Body of pancreas (tissue), 4 donors: ENCODE measurements around the gene DNAJC18. TPM values are rescaled to one million over a fixed set of nuclear protein-coding genes. Genes with fewer than 3 reads are reported as not detected.

Source experiments
- ATAC-seq: fragments of 150-250 bp; one replicate; pipeline ENCODE4 v1.9.1; 2016
- DNase-seq, 4 donors: peaks; one replicate each; pipeline ENCODE4 v3.0.0-alpha.2; 2019
- H3K27ac ChIP-seq, 4 donors: fragments of 200-600 bp; sonication (generic); 1 replicate in 3 of 4; 2 replicates in 1 of 4; pipeline versions ENCODE4 v1.5.1 to v1.6.1; 2016 to 2019; ENCODE audit warnings: mild to moderate bottlenecking in 1 of 4, mixed read lengths in 1 of 4, moderate library complexity in 1 of 4
- H3K27me3 ChIP-seq, 2 donors: fragments of 200-600 bp; sonication (generic); one replicate each; pipeline ENCODE4 v1.6.0; 2016; ENCODE audit warnings: mild to moderate bottlenecking in 1 of 2
- H3K36me3 ChIP-seq, 2 donors: fragments of 200-600 bp; sonication (generic); replicated peaks in 1 of 2; 2 replicates each; pipeline ENCODE4 v1.5.1; 2016; ENCODE audit warnings: low read depth in 2 of 2; ENCODE audit not compliant: insufficient read depth in 1 of 2
- H3K4me1 ChIP-seq: fragments of 200-600 bp; sonication (generic); one replicate; pipeline ENCODE4 v1.6.0; 2016
- H3K4me3 ChIP-seq, 2 donors: fragments of 200-600 bp; sonication (generic); 1 replicate in 1 of 2; 2 replicates in 1 of 2; pipeline ENCODE4 v1.5.1; 2016 to 2019
- H3K9me3 ChIP-seq, 3 donors: fragments of 200-600 bp; sonication (generic); 1 replicate in 2 of 3; 2 replicates in 1 of 3; pipeline ENCODE4 v1.5.1; 2016
- POLR2A ChIP-seq, 3 donors: fragments of 450-650 bp; IDR thresholded peaks; one replicate each; pipeline ENCODE4 v1.6.1; 2016; ENCODE audit warnings: antibody characterized with exemption in 3 of 3, mild to moderate bottlenecking in 2 of 3
- WGBS, 2 donors: methylation state at CpG; one replicate each; pipeline ENCODE4 v1.1.5; 2017; 5-methylcytosine and 5-hydroxymethylcytosine counted together
- intact Hi-C: fragments of 100-400 bp; cut with DNase I; formaldehyde crosslinking; loops from one replicate; pipeline ENCODE4 v1.15.1; 2023
- total RNA-seq, 2 donors: library from RNA; depleted of rRNA; stranded (reverse); fragments of >200 nt; gene quantifications; one replicate each; pipeline ENCODE4 v1.1.0, GENCODE V29; 2016
- TF ChIP-seq, protein P1 (sequence below), 7 experiments: fragments of 450-650 bp in 4 of 7; fragments of 200-600 bp in 3 of 7; sonication (generic) in 3 of 7; IDR thresholded peaks; one replicate each; pipeline ENCODE4 v1.5.1; 2016 to 2019; ENCODE audit warnings: antibody characterized with exemption in 7 of 7

DNAJC18 gene
- total RNA-seq, 2 donors from 2014 or later, result 1.6 to 3.0 TPM

DNA sequence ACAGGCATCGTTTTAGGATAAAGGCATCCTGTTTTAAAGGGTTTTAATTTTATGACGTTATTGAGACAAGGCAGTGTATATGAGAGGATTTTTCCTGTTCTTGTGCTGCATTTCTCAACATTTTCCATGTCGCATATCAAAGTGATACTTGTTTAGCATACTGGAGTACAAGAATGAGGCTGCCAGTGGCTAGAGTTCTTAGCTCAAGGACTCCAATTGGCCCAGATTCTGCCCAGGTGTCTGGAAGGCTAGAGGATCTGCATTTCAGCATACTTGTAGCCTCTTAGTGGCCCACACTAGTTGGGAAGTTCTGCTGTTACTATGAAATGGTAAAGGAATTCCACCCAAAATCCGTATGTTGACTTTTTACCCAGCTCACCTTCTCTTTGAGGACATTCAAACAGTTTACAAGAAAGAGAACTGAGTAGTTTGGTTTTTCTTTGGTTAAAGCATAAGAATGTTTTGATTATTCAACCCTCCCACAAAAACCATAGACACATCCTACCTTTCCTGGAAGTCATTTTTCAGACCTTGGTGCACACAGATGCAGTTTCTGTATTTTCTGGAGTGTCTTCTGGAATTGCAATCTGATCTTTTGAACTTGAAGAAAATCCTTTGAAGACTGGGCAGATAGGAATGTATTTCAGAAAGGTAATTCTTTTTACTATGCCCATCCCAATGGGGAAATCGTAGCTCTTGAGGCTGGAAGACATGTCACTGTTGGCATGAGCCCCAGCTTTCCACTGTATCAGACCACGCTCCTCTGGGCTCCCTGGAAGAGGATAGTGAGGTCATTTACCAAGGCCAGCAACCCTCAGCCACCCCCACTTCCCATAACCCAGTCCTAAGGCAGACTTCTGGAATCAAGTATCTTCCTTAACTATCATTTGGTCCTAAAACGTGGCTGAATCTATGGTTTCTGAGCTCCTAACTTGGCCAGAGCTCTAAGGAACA, 67.6 kb downstream of the DNAJC18 start:
- Histone ChIP-seq H3K27me3 (no peaks in the 10 kb centered on the region), H3K27ac (no peak overlapping the region), H3K36me3 (peaks cover 4 to 8% of the 10 kb centered on the region in 2 donors), H3K4me1 (peaks cover 10% of the 10 kb centered on the region), H3K4me3 (no peak overlapping the region), H3K9me3 (no peaks in the 10 kb centered on the region)
- ATAC-seq (no peak), DNase-seq (no peak)
- intact Hi-C loops, result no loop called here
- WGBS, 2 donors, result 78 to 87% methylated on average over 7 of the region's 7 CpGs
- TF ChIP-seq, protein P1, sequence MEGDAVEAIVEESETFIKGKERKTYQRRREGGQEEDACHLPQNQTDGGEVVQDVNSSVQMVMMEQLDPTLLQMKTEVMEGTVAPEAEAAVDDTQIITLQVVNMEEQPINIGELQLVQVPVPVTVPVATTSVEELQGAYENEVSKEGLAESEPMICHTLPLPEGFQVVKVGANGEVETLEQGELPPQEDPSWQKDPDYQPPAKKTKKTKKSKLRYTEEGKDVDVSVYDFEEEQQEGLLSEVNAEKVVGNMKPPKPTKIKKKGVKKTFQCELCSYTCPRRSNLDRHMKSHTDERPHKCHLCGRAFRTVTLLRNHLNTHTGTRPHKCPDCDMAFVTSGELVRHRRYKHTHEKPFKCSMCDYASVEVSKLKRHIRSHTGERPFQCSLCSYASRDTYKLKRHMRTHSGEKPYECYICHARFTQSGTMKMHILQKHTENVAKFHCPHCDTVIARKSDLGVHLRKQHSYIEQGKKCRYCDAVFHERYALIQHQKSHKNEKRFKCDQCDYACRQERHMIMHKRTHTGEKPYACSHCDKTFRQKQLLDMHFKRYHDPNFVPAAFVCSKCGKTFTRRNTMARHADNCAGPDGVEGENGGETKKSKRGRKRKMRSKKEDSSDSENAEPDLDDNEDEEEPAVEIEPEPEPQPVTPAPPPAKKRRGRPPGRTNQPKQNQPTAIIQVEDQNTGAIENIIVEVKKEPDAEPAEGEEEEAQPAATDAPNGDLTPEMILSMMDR (IDR thresholded peaks at IDR 0.05), result no peak
- TF ChIP-seq POLR2A (IDR thresholded peaks at IDR 0.05), result no peak

GRCh38 chr5:139369181-139369580, 70.1 kb downstream of the DNAJC18 start:
- WGBS, 2 donors, result 90 to 100% methylated on average over 1 of the region's 1 CpG
- Histone ChIP-seq H3K9me3 (no peaks in the 10 kb centered on the region), H3K36me3 (peaks cover 4 to 16% of the 10 kb centered on the region in 2 donors), H3K27me3 (no peaks in the 10 kb centered on the region), H3K4me3 (no peak overlapping the region), H3K27ac (no peak overlapping the region), H3K4me1 (peaks cover 10% of the 10 kb centered on the region)
- DNase-seq (no peak), ATAC-seq (no peak)
- TF ChIP-seq, protein P1 (IDR thresholded peaks at IDR 0.05), result no peak
- TF ChIP-seq POLR2A (IDR thresholded peaks at IDR 0.05), result no peak
- intact Hi-C loops, result no loop called here

GRCh38 chr5:139368613-139369012, 70.7 kb downstream of the DNAJC18 start:
- no peak overlapping the region for H3K27ac ChIP-seq
- peaks cover 4 to 16% of the 10 kb centered on the region in 2 donors for H3K36me3 ChIP-seq
- H3K9me3 ChIP-seq, result no peaks in the 10 kb centered on the region
- H3K4me3 ChIP-seq, result no peak overlapping the region
- no peaks in the 10 kb centered on the region for H3K27me3 ChIP-seq
- TF ChIP-seq, protein P1 (IDR thresholded peaks at IDR 0.05), result no peak
- TF ChIP-seq POLR2A (IDR thresholded peaks at IDR 0.05), result no peak
- peaks cover 5% of the 10 kb centered on the region for H3K4me1 ChIP-seq
- intact Hi-C loops, result no loop called here
- ATAC-seq (no peak), DNase-seq (no peak)
- WGBS, 2 donors, result 91 to 93% methylated on average over 2 of the region's 2 CpGs

GRCh38 chr5:139364466-139364865, 74.9 kb downstream of the DNAJC18 start:
- ATAC-seq (no peak), DNase-seq (no peak)
- Histone ChIP-seq H3K4me1 (no peaks in the 10 kb centered on the region), H3K9me3 (no peaks in the 10 kb centered on the region), H3K27ac (no peak overlapping the region), H3K36me3 (peaks cover 4 to 10% of the 10 kb centered on the region in 2 donors), H3K4me3 (no peak overlapping the region), H3K27me3 (no peaks in the 10 kb centered on the region)
- no peak for TF ChIP-seq POLR2A (IDR thresholded peaks at IDR 0.05)
- TF ChIP-seq, protein P1 (IDR thresholded peaks at IDR 0.05), result no peak
- 77 to 87% methylated on average over 2 of the region's 2 CpGs for WGBS, 2 donors
- intact Hi-C loops, result no loop called here
